ENCODE results near the gene ZDHHC7.

ZDHHC7 gene

GRCh38 chr16:85018529-85019236, 7.3 kb upstream of the ZDHHC7 start:
- DNase-seq, result no peak

GRCh38 chr16:85017633-85018032, 6.3 kb upstream of the ZDHHC7 start:
- DNase-seq, result no peak

DNA sequence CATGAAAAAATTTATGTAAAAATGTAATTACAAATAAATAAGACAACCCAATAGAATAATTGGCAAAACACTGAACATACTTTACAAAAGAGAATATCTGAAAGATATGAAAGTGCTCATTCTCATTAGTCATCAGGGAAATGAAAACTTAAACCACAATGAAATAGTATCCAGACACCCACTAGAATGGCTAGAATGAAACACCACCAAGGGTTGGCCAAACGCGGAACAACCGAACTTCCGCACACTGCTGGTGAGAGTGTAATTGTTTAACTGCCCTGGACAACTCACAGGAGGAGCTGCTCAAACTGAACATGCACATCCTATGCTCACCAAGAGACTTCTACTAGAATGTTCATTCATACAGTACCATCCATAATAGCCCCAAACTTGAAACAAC, 5.8 kb upstream of the ZDHHC7 start:
- DNase-seq, result no peak

DNA sequence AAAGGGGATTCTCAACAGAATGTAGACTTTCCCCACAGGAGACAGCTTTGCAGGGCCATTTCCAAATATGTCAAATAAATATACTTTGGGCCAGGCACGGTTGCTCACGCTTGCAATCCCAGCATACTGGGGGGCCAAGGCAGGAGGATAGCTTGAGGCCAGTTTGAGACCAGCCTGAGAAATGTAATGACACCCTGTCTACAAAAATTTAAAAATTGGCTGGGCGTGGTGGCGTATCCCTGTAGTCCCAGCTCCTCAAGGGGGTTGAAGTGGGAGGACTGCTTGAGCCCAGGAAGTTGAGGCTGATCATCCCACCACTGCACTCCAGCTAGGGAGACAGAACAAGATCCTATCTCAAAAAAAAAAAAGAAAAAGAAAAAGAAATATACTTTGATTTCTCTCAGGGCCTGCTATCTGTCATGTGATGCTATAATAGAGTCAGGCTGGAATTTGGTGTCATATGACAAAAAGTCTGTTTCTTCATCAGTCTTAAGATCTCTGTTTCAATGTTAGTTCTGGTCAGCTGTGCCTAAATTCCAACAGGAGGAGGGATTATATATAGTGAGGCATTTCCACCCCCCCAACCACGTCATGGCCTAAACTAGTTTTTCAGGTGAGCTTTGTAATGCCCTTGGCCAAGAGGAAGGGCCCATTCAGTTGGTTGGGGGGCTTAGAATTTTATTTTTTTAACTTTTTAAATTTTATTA, 4.3 kb upstream of the ZDHHC7 start:
- no peak for DNase-seq

- DNase-seq, result no peak
These were observed 3.0 kb upstream of the ZDHHC7 start for GRCh38 chr16:85014311-85014710.

DNA sequence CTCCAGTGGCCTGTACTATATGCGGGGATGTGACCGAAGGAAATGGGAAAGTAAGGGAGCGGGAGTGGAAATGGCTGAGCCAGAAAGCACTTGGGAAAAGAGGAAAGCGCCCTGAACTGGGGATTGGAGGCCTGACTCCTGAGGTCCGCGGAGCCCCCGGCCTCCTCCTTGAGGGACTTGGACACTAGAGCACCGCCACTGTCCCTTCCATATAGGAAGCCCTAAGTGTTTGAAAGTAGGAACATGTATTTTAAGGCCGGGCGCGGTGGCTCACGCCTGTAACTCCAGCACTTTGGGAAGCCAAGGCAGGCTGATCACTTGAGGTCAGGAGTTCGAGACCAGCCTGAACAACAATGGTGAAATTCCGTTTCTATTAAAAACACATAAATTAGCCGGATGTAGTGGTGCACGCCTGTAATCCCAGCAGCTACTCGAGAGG, 530 bp upstream of the ZDHHC7 start:
- DNase-seq, result no peak

DNA sequence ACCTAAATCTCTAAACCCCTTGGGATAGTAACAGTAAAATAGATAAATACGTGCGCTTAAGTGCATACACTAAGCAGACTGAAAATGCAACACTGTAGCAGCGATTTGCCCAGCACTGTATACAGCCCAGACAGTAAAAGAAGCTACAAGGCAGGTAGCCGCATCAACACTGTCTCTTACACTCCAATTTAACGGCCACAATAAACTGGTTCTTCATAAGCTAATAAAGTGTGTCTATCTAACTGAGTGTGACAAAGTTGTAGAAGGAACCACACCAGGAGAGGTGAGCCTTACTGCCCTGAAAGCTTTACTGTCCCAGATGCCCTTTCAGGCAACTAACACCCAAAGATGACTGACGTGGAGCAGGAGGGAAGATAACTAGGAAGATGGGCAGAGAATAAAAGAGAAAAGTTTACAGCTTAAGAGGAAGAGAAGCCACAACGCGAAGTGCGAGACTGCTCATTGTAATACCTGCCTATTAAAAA, 847 bp downstream of the ZDHHC7 start:
- DNase-seq, result no peak

GRCh38 chr16:85008271-85008670, 3.1 kb downstream of the ZDHHC7 start:
- no peak for DNase-seq

DNA sequence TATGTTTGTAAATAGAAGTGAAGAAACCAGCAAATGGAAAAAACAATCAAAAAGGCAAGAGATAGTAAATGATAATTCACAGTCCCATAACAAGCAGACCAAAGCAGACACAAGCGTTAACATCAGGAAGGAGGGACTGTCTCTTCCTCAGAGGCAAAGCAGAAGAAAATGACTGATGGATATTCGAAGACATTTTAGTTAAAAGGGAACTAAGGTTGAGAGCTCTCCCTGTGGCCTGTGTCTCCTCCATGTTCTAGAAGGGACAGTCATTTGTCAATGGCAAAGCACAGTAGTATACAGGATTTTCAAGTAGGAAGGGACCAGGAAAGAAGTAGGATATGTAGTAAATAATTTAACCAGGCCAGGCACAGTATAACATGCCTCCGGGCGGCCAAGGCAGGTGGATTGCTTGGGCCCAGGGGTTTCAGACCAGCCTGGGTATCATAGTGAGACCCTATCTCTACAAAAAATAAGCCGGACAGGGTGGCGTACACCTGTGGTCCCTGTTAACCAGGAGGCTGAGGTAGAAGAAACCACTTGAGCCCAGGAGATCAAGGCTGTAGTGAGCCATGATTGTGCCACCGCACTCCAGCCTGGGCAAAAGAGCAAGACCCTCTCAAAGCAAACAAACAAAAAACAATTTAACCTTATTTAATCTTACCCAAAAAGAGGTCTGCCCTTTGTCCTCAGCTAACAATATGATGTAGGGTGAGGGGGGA, 3.7 kb downstream of the ZDHHC7 start:
- no peak for DNase-seq

DNA sequence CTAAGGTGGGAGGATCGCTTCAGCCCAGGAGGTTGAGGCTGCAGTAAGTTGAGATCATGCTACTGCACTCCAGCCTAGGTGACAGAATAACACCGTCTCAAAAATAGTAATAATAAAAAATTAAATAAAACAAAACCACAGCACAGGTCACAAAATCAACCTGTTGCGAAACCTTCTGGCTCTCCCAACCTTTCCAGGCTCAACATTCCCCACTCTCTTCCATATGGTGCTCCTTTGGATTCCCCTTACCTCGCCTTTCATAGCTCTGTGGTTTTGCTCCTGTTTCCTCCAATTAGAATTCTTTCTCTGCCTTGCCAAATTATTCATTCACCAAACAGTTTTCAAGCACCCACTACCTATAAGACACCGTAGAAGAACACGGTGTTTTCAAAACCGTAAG, 4.7 kb downstream of the ZDHHC7 start:
- DNase-seq, result no peak

GRCh38 chr16:85005285-85006069, 5.9 kb downstream of the ZDHHC7 start:
- peak; percentile 63 for DNase-seq

GRCh38 chr16:85004587-85005205, 6.6 kb downstream of the ZDHHC7 start:
- peak; percentile 93 for DNase-seq

DNA sequence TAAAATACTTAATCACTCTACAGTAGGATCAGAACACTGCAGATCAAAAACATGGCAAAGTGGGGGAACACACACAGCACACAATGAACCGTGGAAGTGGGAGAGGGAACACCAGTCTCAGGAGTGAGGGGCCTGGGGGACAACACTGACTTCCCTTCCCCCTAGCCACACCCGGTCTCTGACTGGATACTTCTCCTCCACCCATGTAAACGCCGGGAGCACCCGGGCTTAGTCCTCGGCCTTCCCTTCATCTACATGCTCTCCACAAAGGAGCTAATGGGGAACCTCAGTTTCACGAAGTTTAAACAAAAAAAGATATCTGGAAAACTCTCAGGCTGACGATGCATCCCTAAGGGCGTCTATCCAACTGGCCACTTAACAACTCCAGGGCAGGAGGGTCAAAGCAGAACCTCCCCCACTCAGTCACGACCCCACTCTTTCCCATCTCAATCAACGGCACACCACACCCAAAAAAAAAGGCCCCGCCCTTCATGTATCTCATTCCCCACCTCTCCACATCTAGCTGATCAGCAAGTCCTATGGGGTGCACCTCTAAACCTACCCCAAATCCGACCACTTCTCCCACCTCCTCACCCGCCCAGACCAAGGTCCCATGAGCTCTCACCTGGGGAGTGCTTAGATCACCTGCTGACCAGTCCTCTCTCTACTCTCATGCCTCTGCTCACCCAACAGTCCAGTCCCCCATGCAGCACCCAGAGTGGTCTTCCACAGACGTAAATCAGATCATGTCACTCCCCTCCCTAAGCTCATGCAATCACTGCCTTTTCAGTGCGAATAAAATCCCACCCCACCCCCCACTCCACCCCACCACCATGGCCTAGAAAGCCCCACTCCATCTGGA, 7.4 kb downstream of the ZDHHC7 start:
- no peak for DNase-seq

DNA sequence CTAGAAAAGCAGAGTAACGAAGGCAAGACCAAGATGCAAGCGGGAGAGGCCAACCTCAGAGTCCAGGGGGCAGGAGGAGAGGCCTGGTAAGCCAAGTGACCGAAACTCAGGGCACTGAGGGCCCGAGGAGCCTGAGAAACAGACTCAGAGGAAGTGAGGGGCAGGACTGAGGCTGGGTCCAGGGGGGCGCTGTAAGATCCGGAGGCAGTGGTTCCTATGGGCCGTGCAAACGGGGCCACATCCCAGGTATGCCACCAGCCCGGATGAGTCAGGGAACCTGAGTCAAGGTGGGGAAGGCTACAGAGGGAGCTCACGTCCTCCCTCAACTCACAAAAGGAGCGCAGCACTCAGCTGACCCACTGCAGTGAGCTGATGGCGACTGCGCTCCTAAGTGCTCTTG, 8.3 kb downstream of the ZDHHC7 start:
- DNase-seq, result no peak

GRCh38 chr16:85002608-85003007, 8.7 kb downstream of the ZDHHC7 start:
- DNase-seq, result no peak

GRCh38 chr16:85002099-85002541, 9.2 kb downstream of the ZDHHC7 start:
- DNase-seq, result peak; percentile 26

GRCh38 chr16:84999857-85000480, 11.4 kb downstream of the ZDHHC7 start:
- no peak for DNase-seq

- peak; percentile 29 for DNase-seq
These were observed 12.1 kb downstream of the ZDHHC7 start for GRCh38 chr16:84999200-84999599.

- no peak for DNase-seq
These were observed 15.0 kb downstream of the ZDHHC7 start for GRCh38 chr16:84996365-84996764.

- DNase-seq, result no peak
These were observed 15.7 kb downstream of the ZDHHC7 start for GRCh38 chr16:84995663-84996062.

DNA sequence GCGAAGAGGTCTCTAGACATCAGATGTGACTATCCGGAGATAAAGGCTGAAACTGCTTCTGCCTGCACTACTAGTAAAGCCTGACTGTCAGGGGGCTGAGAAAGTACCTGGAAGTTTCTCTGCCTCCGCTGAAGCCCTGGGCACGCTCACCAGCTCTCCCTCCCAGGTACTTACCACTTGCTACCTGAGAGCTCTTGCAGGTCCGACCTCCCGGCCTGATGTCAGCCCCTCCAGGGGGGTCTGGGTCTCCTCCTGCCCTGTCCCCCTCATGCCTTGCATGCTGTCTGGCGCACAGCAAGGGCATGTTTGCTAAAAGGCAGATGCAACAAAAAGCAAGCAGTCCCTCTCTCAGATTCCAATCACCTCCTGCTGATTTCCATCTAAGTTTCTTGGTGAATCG, 17.4 kb downstream of the ZDHHC7 start:
- DNase-seq, result no peak
